Prostate gland (tissue), 2 donors: ENCODE results near the gene UBL7.

Experiments used
- POLR2A ChIP-seq: fragments of 450-650 bp; IDR thresholded peaks from one replicate; pipeline ENCODE4 v1.6.1; 2016; ENCODE audit warnings: antibody characterized with exemption, mild to moderate bottlenecking
- POLR2AphosphoS5 ChIP-seq: sonication (generic); formaldehyde crosslinking; IDR thresholded peaks from one replicate; pipeline ENCODE4 v1.6.1; 2017; ENCODE audit warnings: antibody characterized with exemption
- TF ChIP-seq, protein P1 (sequence below), 4 experiments: fragments of 200-600 bp in 2 of 4; fragments of 450-650 bp in 2 of 4; sonication (generic) in 2 of 4; IDR thresholded peaks; 1 replicate in 3 of 4; 2 replicates in 1 of 4; pipeline ENCODE4 v1.5.1; 2016 to 2019; ENCODE audit warnings: antibody characterized with exemption in 4 of 4, mild to moderate bottlenecking in 2 of 4, moderate library complexity in 2 of 4

DNA sequence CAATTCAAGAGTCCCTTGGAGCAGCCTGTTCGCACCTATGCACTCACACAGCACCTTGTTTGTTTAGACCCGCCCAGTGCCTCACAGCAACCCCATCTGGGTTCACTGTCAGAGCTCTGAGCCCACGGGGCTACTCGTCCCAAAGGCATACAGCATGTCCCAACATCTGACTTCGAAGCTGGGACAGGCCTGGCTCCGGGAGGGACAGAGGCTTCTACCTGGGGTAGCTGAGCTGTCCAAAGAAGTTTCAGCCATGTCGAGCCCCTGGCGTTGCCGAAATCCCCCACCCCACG, 64.9 kb downstream of the UBL7 start:
- TF ChIP-seq, protein P1, sequence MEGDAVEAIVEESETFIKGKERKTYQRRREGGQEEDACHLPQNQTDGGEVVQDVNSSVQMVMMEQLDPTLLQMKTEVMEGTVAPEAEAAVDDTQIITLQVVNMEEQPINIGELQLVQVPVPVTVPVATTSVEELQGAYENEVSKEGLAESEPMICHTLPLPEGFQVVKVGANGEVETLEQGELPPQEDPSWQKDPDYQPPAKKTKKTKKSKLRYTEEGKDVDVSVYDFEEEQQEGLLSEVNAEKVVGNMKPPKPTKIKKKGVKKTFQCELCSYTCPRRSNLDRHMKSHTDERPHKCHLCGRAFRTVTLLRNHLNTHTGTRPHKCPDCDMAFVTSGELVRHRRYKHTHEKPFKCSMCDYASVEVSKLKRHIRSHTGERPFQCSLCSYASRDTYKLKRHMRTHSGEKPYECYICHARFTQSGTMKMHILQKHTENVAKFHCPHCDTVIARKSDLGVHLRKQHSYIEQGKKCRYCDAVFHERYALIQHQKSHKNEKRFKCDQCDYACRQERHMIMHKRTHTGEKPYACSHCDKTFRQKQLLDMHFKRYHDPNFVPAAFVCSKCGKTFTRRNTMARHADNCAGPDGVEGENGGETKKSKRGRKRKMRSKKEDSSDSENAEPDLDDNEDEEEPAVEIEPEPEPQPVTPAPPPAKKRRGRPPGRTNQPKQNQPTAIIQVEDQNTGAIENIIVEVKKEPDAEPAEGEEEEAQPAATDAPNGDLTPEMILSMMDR (IDR thresholded peaks at IDR 0.05): no peak
- TF ChIP-seq POLR2A (no peak), POLR2AphosphoS5 (no peak)
